Naive thymus-derived CD8-positive, alpha-beta T cell (primary cell): ENCODE results near the gene CCDC32. TPM values are rescaled to one million over a fixed set of nuclear protein-coding genes. Genes with fewer than 3 reads are reported as not detected.

Source experiments
- ATAC-seq, 2 donors: fragments of 150-1000 bp; cut with Tn5 transposase in 1 of 2; sonication (Bioruptor Pico), chemical (Tn5 transposase) in 1 of 2; 1 replicate in 1 of 2; 2 replicates in 1 of 2; pipeline ENCODE4 v1.10.0; 2021; ENCODE audit warnings: mild to moderate bottlenecking in 2 of 2, moderate library complexity in 2 of 2
- POLR2A ChIA-PET: fragments of 350-600 bp; sonication (Branson Sonifier 250); formaldehyde crosslinking; loops from one replicate; lab custom pipeline; 2021; ENCODE audit warnings: antibody characterized with exemption; lab: Charles Lee
- DNase-seq, 10 donors: peaks; one replicate each; pipeline versions ENCODE4 v3.0.0 to v3.0.0-alpha.2; 2020 to 2022
- H3K27ac Mint-ChIP-seq, 10 donors: one replicate each; pipeline ENCODE4 v1.8.0; 2020 to 2022; ENCODE audit warnings: mild to moderate bottlenecking in 10 of 10, mixed read lengths in 10 of 10, moderate library complexity in 4 of 10, inconsistent platforms in 1 of 10
- H3K27me3 Mint-ChIP-seq, 5 donors: one replicate each; pipeline ENCODE4 v1.8.0; 2021 to 2022; ENCODE audit warnings: mixed read lengths in 5 of 5
- H3K36me3 Mint-ChIP-seq, 3 donors: one replicate each; pipeline ENCODE4 v1.8.0; 2020 to 2022; ENCODE audit warnings: mixed read lengths in 3 of 3, mild to moderate bottlenecking in 2 of 3, inconsistent platforms in 1 of 3
- H3K4me1 Mint-ChIP-seq, 4 donors: one replicate each; pipeline ENCODE4 v1.8.0; 2021 to 2022; ENCODE audit warnings: mixed read lengths in 4 of 4
- H3K4me3 Mint-ChIP-seq, 10 donors: one replicate each; pipeline ENCODE4 v1.8.0; 2020 to 2022; ENCODE audit warnings: mild to moderate bottlenecking in 10 of 10, mixed read lengths in 10 of 10, moderate library complexity in 6 of 10, inconsistent platforms in 1 of 10
- H3K9me3 Mint-ChIP-seq, 9 donors: one replicate each; pipeline ENCODE4 v1.8.0; 2020 to 2022; ENCODE audit warnings: mixed read lengths in 9 of 9, mild to moderate bottlenecking in 3 of 9, inconsistent platforms in 1 of 9, moderate library complexity in 1 of 9
- polyA plus RNA-seq, 3 donors: library from polyadenylated mRNA; unstranded; fragments of 300-500 nt; fragmentation: Illumina TruSeq; gene quantifications; one replicate each; pipeline ENCODE4 v1.2.3, GENCODE V29; 2021
- total RNA-seq, 8 experiments: library from RNA in 2 of 8; stranded (reverse) in 2 of 8; gene quantifications; one replicate each; pipeline ENCODE4 v1.2.3 and lab custom pipeline; 2021 to 2026

Gene CCDC32
- total and polyA plus RNA-seq, 5 experiments from 2014 or later: 31.7 to 43.2 (median 40.4) TPM

GRCh38 chr15:40511093-40511471 is 53.8 kb downstream of the CCDC32 start:
- Mint-ChIP-seq H3K27me3 (peaks cover 44 to 71% (median 52%) of the 10 kb centered on the region in 5 donors), H3K4me3 (peak overlapping the region; percentile 56 to 90 (median 80)), H3K27ac (peak overlapping the region in 4 of 10 donors; percentile 48 to 89 (median 78)), H3K4me1 (peaks cover 15 to 33% (median 24%) of the 10 kb centered on the region in 4 donors), H3K9me3 (peaks cover 0 to 2% (median 0%) of the 10 kb centered on the region in 9 donors), H3K36me3 (peaks cover 0 to 2% (median 0%) of the 10 kb centered on the region in 3 donors)
- peak in 8 of 10 donors; percentile 22 to 71 (median 58) for DNase-seq
- peak; percentile 57 to 76 for ATAC-seq
- POLR2A ChIA-PET: no interaction called here

GRCh38 chr15:40510201-40510600 is 54.6 kb downstream of the CCDC32 start:
- POLR2A ChIA-PET: no interaction called here
- no peak overlapping the region for H3K27ac Mint-ChIP-seq
- H3K4me3 Mint-ChIP-seq: peak overlapping the region in 5 of 10 donors; percentile 2 to 80 (median 52)

GRCh38 chr15:40508216-40508615 is 56.6 kb downstream of the CCDC32 start:
- H3K36me3 Mint-ChIP-seq: peaks cover 0 to 2% (median 0%) of the 10 kb centered on the region in 3 donors
- H3K27me3 Mint-ChIP-seq: peaks cover 41 to 78% (median 56%) of the 10 kb centered on the region in 5 donors
- H3K4me3 Mint-ChIP-seq: no peak overlapping the region
- POLR2A ChIA-PET: interaction anchor here (2.8 kb wide), 1 partner anchor 67 kb away, joined by 10 read pairs; the partner anchor contains the start of gene BAHD1
- no peak overlapping the region for H3K27ac Mint-ChIP-seq
- ATAC-seq (no peak), DNase-seq (no peak)
- H3K4me1 Mint-ChIP-seq: peaks cover 15 to 33% (median 24%) of the 10 kb centered on the region in 4 donors
- H3K9me3 Mint-ChIP-seq: peaks cover 0 to 2% (median 0%) of the 10 kb centered on the region in 9 donors

More at GRCh38 chr15:40510201-40510600, 54.6 kb downstream of the CCDC32 start:
- Mint-ChIP-seq H3K4me1 (peaks cover 15 to 33% (median 24%) of the 10 kb centered on the region in 4 donors), H3K9me3 (peaks cover 0 to 2% (median 0%) of the 10 kb centered on the region in 9 donors), H3K36me3 (peaks cover 0 to 2% (median 0%) of the 10 kb centered on the region in 3 donors), H3K27me3 (peaks cover 43 to 74% (median 53%) of the 10 kb centered on the region in 5 donors)
- DNase-seq (no peak), ATAC-seq (no peak)

- Mint-ChIP-seq H3K9me3 (no peaks in the 10 kb centered on the region), H3K27ac (peak overlapping the region in 1 of 10 donors; percentile 44), H3K36me3 (no peaks in the 10 kb centered on the region), H3K4me1 (peaks cover 12 to 28% (median 20%) of the 10 kb centered on the region in 4 donors), H3K4me3 (peak overlapping the region in 7 of 10 donors; percentile 24 to 60 (median 47)), H3K27me3 (peaks cover 31 to 77% (median 48%) of the 10 kb centered on the region in 5 donors)
- ATAC-seq (peak; percentile 69 to 87), DNase-seq (peak; percentile 48 to 78 (median 61))
- POLR2A ChIA-PET: interaction anchor here (1.1 to 2.8 kb wide), 2 partner anchors 53 to 66 kb away, joined by 4 to 10 read pairs; partner anchors contain the start of gene BAHD1
Measured at GRCh38 chr15:40506964-40507571, 57.8 kb downstream of the CCDC32 start.

Other genes with a start within 250 kb of the CCDC32 start
- 1 to 10 TPM; 6.2 to 8.1 TPM for gene INAFM2, start 241.3 kb downstream of the CCDC32 start, total RNA-seq
- 1 to 10 TPM in 2 of 3 donors, under 1 TPM in 1; 0.69 to 2.5 (median 1.9) TPM for gene INAFM2, start 241.3 kb downstream of the CCDC32 start, polyA plus RNA-seq
- 1 to 10 TPM; 1.4 to 1.5 TPM for gene CCDC9B, start 224.1 kb downstream of the CCDC32 start, total RNA-seq
- under 1 TPM in 2 of 3 donors, not detected in 1; 0.08 to 0.62 TPM for gene CCDC9B, start 224.1 kb downstream of the CCDC32 start, polyA plus RNA-seq
- not detected for gene PHGR1, start 214.0 kb downstream of the CCDC32 start, total RNA-seq
- gene PHGR1, start 214.0 kb downstream of the CCDC32 start, polyA plus RNA-seq: not detected
- under 1 TPM; 0.31 to 0.52 TPM for gene DISP2, start 206.8 kb downstream of the CCDC32 start, total RNA-seq
- under 1 TPM; 0.02 to 0.73 (median 0.42) TPM for gene DISP2, start 206.8 kb downstream of the CCDC32 start, polyA plus RNA-seq
- gene KNSTRN, start 182.3 kb downstream of the CCDC32 start, total RNA-seq: 1 to 10 TPM; 8.4 to 8.8 TPM
- gene KNSTRN, start 182.3 kb downstream of the CCDC32 start, polyA plus RNA-seq: 1 to 10 TPM; 2.1 to 2.8 (median 2.4) TPM
- gene IVD, start 159.2 kb downstream of the CCDC32 start, total RNA-seq: 100 to 1,000 TPM; 120 TPM
- 10 to 100 TPM; 48.2 to 77.7 (median 49.5) TPM for gene IVD, start 159.2 kb downstream of the CCDC32 start, polyA plus RNA-seq
- 10 to 100 TPM; 37.1 to 37.6 TPM for gene BAHD1, start 124.1 kb downstream of the CCDC32 start, total RNA-seq
- gene BAHD1, start 124.1 kb downstream of the CCDC32 start, polyA plus RNA-seq: 1 to 10 TPM; 1.5 to 3.3 (median 1.7) TPM
- gene CHST14, start 94.1 kb downstream of the CCDC32 start, total RNA-seq: 1 to 10 TPM; 8.2 to 9.8 TPM
- 1 to 10 TPM in 1 of 3 donors, under 1 TPM in 2; 0.74 to 1.2 (median 0.77) TPM for gene CHST14, start 94.1 kb downstream of the CCDC32 start, polyA plus RNA-seq
- gene RPUSD2, start 4.3 kb upstream of the CCDC32 start, total RNA-seq: 10 to 100 TPM; 15.6 to 15.7 TPM
- 10 to 100 TPM; 18.7 to 23.3 (median 22.2) TPM for gene RPUSD2, start 4.3 kb upstream of the CCDC32 start, polyA plus RNA-seq
- under 1 TPM; 0.14 to 0.21 TPM for gene KNL1, start 29.2 kb upstream of the CCDC32 start, total RNA-seq
- gene KNL1, start 29.2 kb upstream of the CCDC32 start, polyA plus RNA-seq: under 1 TPM in 1 of 3 donors, not detected in 2; 0.03 TPM
- 1 to 10 TPM in 1 of 2 experiments, under 1 TPM in 1; 0.69 to 1.1 TPM for gene RAD51, start 130.1 kb upstream of the CCDC32 start, total RNA-seq
- under 1 TPM in 1 of 3 donors, not detected in 2; 0.46 TPM for gene RAD51, start 130.1 kb upstream of the CCDC32 start, polyA plus RNA-seq
- gene RMDN3, start 190.2 kb upstream of the CCDC32 start, total RNA-seq: 10 to 100 TPM; 18.2 to 19.1 TPM
- 10 to 100 TPM; 13.4 to 19.4 (median 16.8) TPM for gene RMDN3, start 190.2 kb upstream of the CCDC32 start, polyA plus RNA-seq
- gene GCHFR, start 199.0 kb upstream of the CCDC32 start, total RNA-seq: 10 to 100 TPM; 17.8 to 19.4 TPM
- gene GCHFR, start 199.0 kb upstream of the CCDC32 start, polyA plus RNA-seq: 10 to 100 TPM; 46.5 to 53.9 (median 50.6) TPM
- gene C15orf62, start 204.9 kb upstream of the CCDC32 start, total RNA-seq: 1 to 10 TPM; 2.0 to 2.2 TPM
- under 1 TPM in 1 of 3 donors, not detected in 2; 0.40 TPM for gene C15orf62, start 204.9 kb upstream of the CCDC32 start, polyA plus RNA-seq
- gene ZFYVE19, start 242.0 kb upstream of the CCDC32 start, total RNA-seq: 10 to 100 TPM; 28.9 to 33.8 TPM
- gene ZFYVE19, start 242.0 kb upstream of the CCDC32 start, polyA plus RNA-seq: 10 to 100 TPM; 13.2 to 15.5 (median 13.8) TPM
- gene DNAJC17, start 242.4 kb upstream of the CCDC32 start, total RNA-seq: 10 to 100 TPM; 37.6 to 38.4 TPM
- 10 to 100 TPM; 17.5 to 37.5 (median 31.3) TPM for gene DNAJC17, start 242.4 kb upstream of the CCDC32 start, polyA plus RNA-seq